Omental fat pad (tissue), 4 donors: ENCODE data around the gene FBH1. TPM values are rescaled to one million over a fixed set of nuclear protein-coding genes. Genes with fewer than 3 reads are reported as not detected.
"Not testable (repeated sequence)": the region's sequence is repeated elsewhere in the genome, so short reads cannot be mapped to it uniquely, and the experiment has no call there.

ENCODE experiments used
- ATAC-seq: fragments of 150-250 bp; one replicate; pipeline ENCODE4 v1.9.1; 2016; ENCODE audit warnings: mild to moderate bottlenecking, moderate library complexity; ENCODE audit not compliant: low FRiP score
- DNase-seq: peaks from one replicate; pipeline ENCODE4 v3.0.0-alpha.2; 2019; ENCODE audit warnings: low spot score
- CTCF ChIP-seq, 3 donors: fragments of 450-650 bp; IDR thresholded peaks; one replicate each; pipeline ENCODE4 v1.5.1; 2016 to 2017; ENCODE audit warnings: antibody characterized with exemption in 3 of 3, mild to moderate bottlenecking in 3 of 3, moderate library complexity in 2 of 3
- total RNA-seq, 4 donors: library from RNA; depleted of rRNA; stranded (reverse); fragments of >200 nt; gene quantifications; one replicate each; pipeline ENCODE4 v1.1.0, GENCODE V29; 2016

Gene FBH1
- total RNA-seq, 4 donors from 2014 or later = 79.2 to 129 (median 81.4) TPM

- no peak for TF ChIP-seq CTCF (IDR thresholded peaks at IDR 0.05)
- DNase-seq (no peak), ATAC-seq (no peak)
Observed at GRCh38 chr10:5942001-5942400, 52.0 kb downstream of the FBH1 start.

- ATAC-seq = no peak
- no peak for DNase-seq
- no peak for TF ChIP-seq CTCF (IDR thresholded peaks at IDR 0.05)
Observed at GRCh38 chr10:5942474-5942873, 52.4 kb downstream of the FBH1 start.

- ATAC-seq (no peak), DNase-seq (no peak)
- TF ChIP-seq CTCF (IDR thresholded peaks at IDR 0.05) = no peak
Observed at GRCh38 chr10:5943536-5943935, 53.5 kb downstream of the FBH1 start.

GRCh38 chr10:5944389-5945189 is 54.5 kb downstream of the FBH1 start:
- ATAC-seq (peak; percentile 79), DNase-seq (peak; percentile 72)
- TF ChIP-seq CTCF (IDR thresholded peaks at IDR 0.05) = no peak

GRCh38 chr10:5945190-5945509 is 55.1 kb downstream of the FBH1 start:
- no peak for ATAC-seq
- no peak for TF ChIP-seq CTCF (IDR thresholded peaks at IDR 0.05)
- no peak for DNase-seq

- ATAC-seq (peak; percentile 11), DNase-seq (no peak)
- no peak for TF ChIP-seq CTCF (IDR thresholded peaks at IDR 0.05)
Observed at GRCh38 chr10:5945561-5946418, 55.7 kb downstream of the FBH1 start.

GRCh38 chr10:5946419-5946775 is 56.4 kb downstream of the FBH1 start:
- ATAC-seq = not testable (repeated sequence)

More at GRCh38 chr10:5946419-5946775, 56.4 kb downstream of the FBH1 start:
- not testable (repeated sequence) for DNase-seq
